22Rv1 (cell line): ENCODE results near the gene C9orf43.

Source experiments
- ZFX ChIP-seq: fragments of 450-650 bp; IDR thresholded peaks from 2 replicates; pipeline ENCODE4 v1.6.1; 2017; ENCODE audit warnings: antibody characterized with exemption, borderline replicate concordance
- TF ChIP-seq, protein P1 (sequence below): fragments of 450-650 bp; IDR thresholded peaks from 2 replicates; pipeline ENCODE4 v1.5.1; 2017; ENCODE audit warnings: mild to moderate bottlenecking

DNA sequence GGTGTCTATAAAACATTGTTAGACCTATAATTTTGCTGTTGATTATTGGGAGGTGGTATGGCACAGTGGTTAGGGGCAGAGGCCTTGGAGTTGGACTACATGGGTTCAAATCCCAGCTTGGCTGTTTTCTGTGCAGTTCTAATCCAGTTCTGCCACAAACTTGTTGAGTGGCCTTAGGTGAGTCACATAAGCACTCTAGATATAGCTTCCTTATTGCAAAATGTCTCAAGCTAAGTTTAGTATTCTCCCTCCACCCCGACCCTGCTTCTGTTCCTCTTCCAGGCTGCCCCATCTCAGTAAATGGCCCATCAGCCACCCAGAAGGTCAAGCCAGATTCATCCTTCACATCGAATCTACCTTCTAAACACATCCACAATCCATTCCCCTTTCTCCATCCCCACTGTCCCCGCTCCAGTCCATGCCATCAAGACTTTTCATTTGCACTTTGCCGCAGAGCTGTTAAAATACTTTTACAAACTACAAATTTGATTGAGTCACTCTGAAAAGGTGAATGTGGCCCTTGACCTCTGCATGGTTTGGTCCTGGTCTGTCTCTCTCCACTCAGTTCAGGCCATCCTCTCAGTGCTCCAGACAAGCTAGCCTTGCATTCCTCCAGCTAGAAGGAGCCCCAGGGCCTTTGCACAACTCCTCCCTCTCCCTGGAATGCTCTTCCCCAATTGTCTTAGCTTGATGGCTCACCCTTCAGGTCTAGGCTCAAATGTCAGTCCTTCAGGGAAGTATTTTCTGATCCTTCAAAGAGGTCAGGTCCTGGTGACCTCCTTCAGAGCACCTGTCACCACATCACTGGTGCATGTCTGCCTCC, 23.8 kb upstream of the C9orf43 start:
- TF ChIP-seq, protein P1, sequence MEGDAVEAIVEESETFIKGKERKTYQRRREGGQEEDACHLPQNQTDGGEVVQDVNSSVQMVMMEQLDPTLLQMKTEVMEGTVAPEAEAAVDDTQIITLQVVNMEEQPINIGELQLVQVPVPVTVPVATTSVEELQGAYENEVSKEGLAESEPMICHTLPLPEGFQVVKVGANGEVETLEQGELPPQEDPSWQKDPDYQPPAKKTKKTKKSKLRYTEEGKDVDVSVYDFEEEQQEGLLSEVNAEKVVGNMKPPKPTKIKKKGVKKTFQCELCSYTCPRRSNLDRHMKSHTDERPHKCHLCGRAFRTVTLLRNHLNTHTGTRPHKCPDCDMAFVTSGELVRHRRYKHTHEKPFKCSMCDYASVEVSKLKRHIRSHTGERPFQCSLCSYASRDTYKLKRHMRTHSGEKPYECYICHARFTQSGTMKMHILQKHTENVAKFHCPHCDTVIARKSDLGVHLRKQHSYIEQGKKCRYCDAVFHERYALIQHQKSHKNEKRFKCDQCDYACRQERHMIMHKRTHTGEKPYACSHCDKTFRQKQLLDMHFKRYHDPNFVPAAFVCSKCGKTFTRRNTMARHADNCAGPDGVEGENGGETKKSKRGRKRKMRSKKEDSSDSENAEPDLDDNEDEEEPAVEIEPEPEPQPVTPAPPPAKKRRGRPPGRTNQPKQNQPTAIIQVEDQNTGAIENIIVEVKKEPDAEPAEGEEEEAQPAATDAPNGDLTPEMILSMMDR: no peak
- no peak for TF ChIP-seq ZFX
